ENCODE data around the gene PCK1.

Gene PCK1

DNA sequence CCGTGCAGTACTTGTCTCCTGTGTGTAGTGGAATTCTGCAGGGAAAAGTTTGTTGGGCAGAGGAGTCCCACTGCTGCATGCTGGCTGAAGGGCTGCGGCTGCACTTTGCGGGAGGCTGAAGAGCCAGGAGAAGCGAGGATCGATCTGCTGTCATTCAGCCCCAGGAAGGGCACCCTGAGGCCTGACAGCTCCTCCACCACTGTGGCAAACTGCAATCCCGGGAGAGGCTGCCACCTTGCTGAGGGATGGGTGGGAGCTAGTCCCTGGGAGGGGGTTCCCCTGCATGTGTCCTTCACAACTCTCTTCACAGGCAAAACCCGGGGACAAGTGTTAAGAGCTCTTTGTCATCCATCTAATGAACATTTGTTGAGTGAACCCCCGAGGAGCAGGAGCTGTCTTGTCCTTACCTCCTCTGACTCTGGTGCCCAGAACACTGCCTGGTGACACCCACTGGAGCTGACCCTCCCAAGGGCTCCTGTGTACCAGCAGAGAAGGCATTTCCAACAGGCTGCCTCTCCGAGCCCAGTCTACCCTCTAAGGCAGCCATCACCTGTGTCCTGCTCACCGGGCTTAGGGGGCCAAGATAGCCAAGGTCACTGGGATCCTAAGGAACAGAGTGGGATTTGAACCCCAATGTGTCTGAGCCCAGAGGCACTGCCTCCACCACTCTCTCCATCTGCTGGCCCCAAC is 17.7 kb downstream of the PCK1 start:
- no peak overlapping the region for H3K4me3 ChIP-seq (ENCODE audit: low read depth, low read length)
- TF ChIP-seq, protein P1, sequence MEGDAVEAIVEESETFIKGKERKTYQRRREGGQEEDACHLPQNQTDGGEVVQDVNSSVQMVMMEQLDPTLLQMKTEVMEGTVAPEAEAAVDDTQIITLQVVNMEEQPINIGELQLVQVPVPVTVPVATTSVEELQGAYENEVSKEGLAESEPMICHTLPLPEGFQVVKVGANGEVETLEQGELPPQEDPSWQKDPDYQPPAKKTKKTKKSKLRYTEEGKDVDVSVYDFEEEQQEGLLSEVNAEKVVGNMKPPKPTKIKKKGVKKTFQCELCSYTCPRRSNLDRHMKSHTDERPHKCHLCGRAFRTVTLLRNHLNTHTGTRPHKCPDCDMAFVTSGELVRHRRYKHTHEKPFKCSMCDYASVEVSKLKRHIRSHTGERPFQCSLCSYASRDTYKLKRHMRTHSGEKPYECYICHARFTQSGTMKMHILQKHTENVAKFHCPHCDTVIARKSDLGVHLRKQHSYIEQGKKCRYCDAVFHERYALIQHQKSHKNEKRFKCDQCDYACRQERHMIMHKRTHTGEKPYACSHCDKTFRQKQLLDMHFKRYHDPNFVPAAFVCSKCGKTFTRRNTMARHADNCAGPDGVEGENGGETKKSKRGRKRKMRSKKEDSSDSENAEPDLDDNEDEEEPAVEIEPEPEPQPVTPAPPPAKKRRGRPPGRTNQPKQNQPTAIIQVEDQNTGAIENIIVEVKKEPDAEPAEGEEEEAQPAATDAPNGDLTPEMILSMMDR (IDR thresholded peaks at IDR 0.05; ENCODE audit: insufficient read depth, low read depth, low read length, missing control alignments) = no peak
- DNase-seq (ENCODE audit: low read depth) = no peak

DNA sequence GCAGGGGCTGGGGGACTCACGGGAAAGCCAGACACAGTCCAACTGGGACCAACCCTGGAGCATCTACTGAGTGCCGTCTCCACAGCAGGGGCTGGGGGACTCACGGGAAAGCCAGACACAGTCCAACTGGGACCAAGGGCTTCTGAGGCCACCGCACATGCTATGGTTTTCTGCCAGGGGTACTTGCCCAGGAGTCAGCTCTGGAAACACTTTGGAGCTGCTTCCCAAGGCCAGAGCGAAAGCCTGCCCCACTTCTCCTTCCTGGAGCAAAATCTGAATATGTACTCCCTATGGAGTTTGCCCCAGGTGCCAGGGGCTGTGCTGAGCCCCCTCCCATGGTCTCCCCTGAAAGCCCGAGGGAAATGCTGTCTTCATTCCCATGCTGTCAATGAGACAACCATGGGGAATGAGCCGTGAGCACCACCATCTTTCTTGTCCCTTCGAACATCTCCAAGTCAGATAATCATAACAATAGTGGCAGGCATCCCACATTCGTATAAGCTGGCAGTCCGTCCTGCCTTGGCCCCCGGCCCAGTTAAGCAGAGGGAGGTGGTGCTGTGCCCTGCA is 18.5 kb downstream of the PCK1 start:
- DNase-seq (ENCODE audit: low read depth) = no peak
- no peak overlapping the region for H3K4me3 ChIP-seq (ENCODE audit: low read depth, low read length)
- TF ChIP-seq, protein P1 (IDR thresholded peaks at IDR 0.05; ENCODE audit: insufficient read depth, low read depth, low read length, missing control alignments) = no peak

DNA sequence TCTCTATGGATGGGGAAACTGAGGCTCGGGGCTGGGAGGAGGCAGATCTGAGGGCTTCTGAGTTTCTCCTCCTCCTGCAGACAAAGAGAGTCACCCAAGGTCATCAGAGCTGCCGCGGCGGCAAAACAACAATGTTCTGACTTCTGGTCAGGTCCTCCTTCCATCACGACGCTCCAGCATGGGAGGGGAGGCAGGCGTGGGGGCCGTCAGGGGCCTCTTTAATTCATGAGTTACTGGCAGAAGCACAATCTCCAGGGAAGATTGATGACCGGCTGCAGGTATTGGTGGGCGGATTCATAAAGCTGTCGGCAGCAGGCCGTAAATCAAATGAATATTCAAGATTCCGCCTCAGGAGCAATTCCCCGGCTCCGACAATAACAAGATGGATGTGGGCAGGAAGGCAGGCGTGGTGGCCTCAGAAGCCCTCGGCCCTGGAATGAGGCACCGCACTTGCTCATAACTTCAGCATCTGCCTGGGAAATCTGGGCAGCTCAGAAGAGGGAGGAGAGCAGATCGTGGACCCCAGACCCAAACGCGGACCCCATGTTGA is 19.1 kb downstream of the PCK1 start:
- no peak for DNase-seq (ENCODE audit: low read depth)
- TF ChIP-seq, protein P1 (IDR thresholded peaks at IDR 0.05; ENCODE audit: insufficient read depth, low read depth, low read length, missing control alignments) = no peak
- H3K4me3 ChIP-seq (ENCODE audit: low read depth, low read length) = no peak overlapping the region

DNA sequence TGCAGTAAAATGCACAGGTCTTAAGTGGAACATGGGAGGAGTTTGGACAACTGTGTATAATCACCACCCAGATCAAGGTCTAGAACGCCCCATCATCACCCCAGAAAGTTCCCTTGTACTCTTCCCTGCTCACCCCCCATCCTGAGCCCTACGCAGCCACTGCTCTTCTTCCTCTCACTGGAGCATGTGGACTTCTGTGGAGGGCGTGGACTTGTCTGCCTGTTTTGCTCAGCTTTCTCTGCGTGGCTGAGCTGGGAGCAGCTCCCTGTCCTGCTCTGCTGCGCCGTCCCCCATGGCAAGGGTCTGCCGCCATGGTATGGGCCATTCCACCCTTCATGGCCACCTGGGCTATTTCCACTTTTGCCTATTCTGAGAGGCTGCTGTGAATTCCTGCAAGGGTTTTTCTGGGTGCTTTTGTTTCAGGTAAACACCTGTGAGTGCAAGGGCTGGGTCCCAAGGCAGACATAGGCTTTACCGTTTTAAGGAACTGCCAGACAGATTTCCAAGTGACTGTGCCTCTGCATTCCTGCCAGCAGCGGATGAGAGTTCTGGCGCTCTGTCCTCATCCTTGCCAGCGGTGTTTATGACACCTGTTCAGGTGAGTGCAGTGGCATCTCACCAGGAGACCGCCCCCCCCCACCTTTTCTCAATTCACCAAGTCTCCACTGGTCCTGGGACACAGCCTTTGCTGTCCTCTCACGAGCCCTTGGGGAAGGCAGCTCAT is 19.7 kb downstream of the PCK1 start:
- DNase-seq (ENCODE audit: low read depth) = no peak
- no peak overlapping the region for H3K4me3 ChIP-seq (ENCODE audit: low read depth, low read length)
- TF ChIP-seq, protein P1 (IDR thresholded peaks at IDR 0.05; ENCODE audit: insufficient read depth, low read depth, low read length, missing control alignments) = no peak

GRCh38 chr20:57581202-57582028 is 20.5 kb downstream of the PCK1 start:
- no peak for DNase-seq (ENCODE audit: low read depth)
- H3K4me3 ChIP-seq (ENCODE audit: low read depth, low read length) = no peak overlapping the region

GRCh38 chr20:57582029-57582378 is 21.1 kb downstream of the PCK1 start:
- H3K4me3 ChIP-seq (ENCODE audit: low read depth, low read length) = no peak overlapping the region
- TF ChIP-seq, protein P1 (IDR thresholded peaks at IDR 0.05; ENCODE audit: insufficient read depth, low read depth, low read length, missing control alignments) = no peak
- no peak for DNase-seq (ENCODE audit: low read depth)

More at GRCh38 chr20:57581202-57582028, 20.5 kb downstream of the PCK1 start:
- TF ChIP-seq, protein P1 (IDR thresholded peaks at IDR 0.05; ENCODE audit: insufficient read depth, low read depth, low read length, missing control alignments) = no peak

Measured in GM12865 (cell line).